ENCODE results near the gene RPL27.
"Not testable (repeated sequence)": the region's sequence is repeated elsewhere in the genome, so short reads cannot be mapped to it uniquely, and the experiment has no call there.

The RPL27 gene

DNA sequence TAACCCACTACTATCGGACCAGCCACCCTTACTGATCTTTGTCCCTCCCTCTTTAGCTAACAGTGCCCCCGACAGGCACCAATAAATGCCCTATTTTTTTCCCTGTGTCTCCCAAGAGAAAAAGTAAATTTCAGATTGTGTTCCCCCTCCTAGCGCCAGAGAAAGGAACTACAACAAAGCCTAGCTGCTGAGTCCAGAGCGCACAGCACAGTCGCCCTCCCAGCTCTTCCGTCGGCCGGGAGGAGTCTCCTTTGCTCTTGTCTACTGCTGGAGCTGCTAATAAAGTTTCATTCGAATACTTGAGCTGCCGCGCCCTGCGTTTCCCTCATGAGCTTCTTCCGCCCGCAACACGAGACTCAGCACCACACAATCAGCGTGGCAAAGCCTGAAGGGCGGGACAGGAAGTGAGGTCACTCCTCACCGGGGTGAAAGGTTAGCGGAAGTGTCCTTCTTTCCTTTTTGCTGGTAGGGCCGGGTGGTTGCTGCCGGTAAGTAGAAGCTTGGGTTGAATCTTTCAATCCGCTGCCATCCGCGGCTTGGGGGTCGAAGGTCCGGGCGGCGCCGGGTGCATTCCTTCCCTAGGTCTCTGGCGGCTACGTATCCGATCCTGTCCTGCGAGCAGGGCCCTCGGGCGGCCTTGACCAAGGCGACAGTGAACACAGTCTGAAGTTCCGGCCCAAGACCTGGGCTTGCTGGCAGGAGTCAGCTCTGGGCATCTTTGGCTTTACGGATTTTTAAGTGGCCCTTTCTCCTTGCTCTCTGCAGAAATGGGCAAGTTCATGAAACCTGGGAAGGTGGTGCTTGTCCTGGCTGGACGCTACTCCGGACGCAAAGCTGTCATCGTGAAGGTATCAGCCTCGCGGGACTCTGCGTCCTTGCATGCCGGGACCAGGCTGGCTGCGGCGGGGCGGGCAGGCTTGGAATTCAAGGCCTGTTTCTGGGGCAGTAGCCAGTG is at the start of gene RPL27:
Gene RPL27 (plus strand): TSS at position 436 of the 955 bp plus-strand sequence. CDS start 332 bp downstream, at position 768.
- DNase-seq (ENCODE audit: low spot score): peak; percentile 96

DNA sequence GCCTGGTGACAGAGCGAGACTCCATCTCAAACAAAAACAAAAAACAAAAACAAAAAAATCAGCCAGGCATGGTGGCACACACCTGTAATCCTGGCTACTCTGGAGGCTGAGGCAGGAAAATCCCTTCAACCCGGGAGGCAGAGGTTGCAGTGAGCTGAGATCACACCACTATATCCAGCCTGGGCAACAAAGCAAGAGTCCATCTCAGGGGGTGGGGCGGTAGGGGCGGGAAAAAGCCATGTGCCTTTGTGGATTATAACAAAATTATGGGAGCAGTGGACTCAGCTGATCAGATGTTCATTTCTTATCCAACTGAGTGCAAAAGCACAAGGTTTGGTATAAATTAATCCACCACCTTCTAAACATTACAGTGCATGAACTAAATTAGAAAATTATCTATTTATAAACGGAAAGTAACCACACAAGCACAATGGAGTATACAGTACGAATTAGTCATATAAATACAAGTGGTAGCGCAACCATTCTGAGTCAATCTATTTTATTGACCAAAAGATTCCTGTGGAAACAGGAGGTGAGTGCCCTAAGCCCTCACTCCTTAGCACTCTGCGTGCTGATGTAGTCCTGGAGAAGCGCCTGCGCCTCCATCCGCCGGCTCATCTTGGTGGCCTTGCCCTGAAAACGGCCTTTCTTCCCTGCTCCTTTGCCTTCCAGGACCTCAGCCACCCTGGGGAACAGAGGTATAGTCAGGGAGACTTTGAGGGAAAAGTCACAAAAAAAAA is 48.0 kb upstream of the RPL27 start:
- no peak for DNase-seq (ENCODE audit: low spot score)

DNA sequence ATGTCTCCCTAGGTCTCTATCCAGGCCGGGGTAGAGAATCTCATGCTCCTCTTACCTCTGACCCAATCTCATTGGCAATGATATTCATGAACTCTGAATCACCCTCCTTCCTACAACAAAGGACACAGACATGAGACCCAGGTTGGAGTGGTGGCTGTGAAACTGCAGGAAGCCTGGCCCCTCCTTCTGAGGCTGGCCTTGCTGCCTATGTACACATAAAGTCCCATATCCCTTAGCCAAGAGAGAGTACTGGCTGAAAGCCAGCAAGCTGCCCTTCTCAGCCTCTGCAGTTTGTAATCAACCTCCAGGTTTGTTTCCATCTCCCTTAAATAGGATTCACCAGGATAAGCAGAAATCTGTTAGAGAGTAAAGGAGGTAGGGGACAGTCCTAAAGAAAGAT is 44.5 kb upstream of the RPL27 start:
- DNase-seq (ENCODE audit: low spot score): no peak

DNA sequence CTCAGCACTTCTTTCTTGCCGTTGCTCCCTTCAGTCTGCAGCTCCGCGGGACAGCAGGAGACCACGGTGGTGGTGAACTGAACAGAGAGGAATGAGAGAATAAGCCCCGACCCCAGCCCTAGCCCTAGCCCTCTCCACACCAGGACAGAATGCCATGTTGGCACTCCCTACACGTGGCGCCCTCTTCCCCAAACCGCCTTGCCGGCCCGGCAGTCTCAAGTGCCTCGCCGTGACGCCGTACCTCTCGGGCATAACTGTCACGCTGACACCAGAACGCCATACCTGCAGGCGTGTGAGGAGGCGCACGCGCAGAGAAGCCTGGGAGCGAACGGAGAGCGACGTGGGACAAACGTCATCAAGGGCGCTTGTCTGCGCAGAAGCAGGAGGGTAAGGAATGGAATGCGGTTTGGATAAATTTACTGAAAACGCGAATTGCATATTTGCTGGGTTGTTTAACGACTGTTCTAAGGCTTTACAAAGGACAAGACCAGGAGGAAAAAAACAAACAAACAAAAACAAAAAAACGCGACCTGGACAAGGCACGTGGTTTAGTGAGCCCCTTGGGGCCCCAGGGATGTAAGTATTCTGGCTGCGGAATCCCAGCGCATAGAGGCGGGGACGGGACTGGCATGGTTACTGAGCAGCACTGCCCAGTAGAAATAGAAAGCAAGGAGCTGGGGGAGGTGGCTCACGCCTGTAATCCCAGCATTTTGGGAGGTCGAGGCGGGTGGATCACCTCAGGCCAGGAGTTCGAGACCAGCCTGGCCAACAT is 33.9 kb upstream of the RPL27 start, which contains the start of gene AARSD1:
Gene AARSD1 (minus strand): TSS at position 294 of the 772 bp plus-strand sequence. CDS start 14 bp downstream, at position 280.
- DNase-seq (ENCODE audit: low spot score): peak; percentile 96

DNA sequence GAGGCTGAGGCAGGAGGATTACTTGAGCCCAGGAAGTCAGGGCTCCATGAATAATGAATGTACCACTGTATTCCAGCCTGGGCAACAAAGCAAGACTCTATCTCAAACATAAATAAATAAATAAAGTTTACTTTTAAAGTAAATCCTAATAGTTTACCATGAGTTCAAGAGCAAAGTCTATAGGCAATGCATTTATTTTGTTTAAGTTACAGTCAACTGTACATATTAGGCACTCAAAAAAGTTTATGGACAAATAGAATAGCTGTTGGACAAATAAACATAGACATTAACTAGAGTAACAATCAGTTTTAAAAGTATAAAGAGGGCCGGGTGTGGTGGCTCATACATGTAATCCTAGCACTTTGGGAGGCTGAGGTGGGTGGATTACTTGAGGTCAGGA is 30.3 kb upstream of the RPL27 start:
- no peak for DNase-seq (ENCODE audit: low spot score)

DNA sequence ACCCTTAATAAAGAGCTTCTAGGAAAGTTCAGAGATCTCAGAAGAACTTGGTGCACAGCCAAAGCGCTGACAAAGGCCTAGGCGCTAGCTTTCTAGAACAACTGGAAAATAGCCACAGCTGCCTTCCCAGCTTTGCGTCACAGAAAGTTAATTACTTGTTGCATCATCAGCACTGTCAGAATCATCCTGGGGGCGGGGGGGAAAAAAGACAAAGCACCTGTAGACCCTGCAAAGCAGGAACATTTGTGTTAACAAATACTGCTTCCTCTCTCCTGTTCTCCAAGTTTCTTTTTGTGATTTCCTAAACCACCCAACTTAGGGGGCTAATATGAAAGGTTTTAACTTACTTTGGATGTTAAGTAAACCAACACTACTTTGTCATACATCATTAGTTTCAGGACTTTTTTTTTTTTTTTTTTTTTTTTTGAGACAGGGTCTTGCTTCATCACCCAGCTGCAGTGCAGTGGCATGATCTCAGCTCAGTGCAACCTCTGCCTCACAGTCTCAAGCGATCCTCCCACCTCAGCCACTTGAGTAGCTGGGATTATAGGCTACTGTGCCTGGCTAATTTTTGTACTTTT is 29.1 kb upstream of the RPL27 start:
- no peak for DNase-seq (ENCODE audit: low spot score)

DNA sequence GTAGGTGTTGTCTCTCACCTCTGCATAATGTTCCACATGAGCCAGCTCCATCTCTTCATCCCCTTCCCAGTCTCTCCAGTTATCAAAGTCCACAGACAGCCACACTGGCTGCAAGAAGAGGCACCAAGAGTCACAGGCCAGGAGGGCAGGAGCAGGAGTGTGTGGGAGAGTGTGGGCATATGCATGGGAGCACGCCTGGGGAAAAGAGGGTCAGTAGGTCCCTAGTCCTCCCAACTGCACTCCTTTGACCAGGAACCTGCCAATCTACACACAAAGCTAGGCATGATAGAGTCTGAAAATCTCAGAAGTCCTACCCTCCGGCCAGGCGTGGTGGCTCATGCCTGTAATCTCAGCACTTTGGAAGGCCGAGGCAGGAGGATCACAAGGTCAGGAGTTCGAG is 26.6 kb upstream of the RPL27 start:
- DNase-seq (ENCODE audit: low spot score): no peak

DNA sequence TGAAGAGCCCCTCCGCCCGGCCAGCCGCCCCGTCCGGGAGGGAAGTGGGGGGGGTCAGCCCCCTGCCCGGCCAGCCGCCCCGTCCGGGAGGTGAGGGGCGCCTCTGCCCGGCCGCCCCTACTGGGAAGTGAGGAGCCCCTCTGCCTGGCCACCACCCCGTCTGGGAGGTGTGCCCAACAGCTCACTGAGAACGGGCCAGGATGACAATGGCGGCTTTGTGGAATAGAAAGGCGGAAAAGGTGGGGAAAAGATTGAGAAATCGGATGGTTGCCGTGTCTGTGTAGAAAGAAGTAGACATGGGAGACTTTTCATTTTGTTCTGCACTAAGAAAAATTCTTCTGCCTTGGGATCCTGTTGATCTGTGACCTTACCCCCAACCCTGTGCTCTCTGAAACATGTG is 24.9 kb upstream of the RPL27 start:
- DNase-seq (ENCODE audit: low spot score): not testable (repeated sequence)

DNA sequence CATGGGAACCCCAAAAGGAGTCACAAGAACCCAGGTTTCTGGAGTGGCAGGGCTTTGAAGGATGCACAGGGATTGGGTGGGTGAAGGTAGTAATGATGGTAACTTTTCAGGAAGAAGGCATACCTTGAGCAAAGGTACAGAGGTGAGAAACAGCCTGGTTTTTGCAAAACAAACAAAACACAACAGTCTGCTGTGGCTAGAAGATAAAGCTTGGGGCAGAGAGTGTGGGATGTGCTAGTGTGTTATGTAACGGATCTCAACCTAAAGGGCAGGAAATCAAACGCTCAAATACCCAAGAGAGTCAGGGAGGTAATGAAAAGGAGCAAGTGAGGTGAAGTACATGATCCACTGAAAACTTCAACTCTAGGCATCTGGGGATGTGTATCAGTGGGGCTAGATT is 23.0 kb upstream of the RPL27 start:
- no peak for DNase-seq (ENCODE audit: low spot score)

DNA sequence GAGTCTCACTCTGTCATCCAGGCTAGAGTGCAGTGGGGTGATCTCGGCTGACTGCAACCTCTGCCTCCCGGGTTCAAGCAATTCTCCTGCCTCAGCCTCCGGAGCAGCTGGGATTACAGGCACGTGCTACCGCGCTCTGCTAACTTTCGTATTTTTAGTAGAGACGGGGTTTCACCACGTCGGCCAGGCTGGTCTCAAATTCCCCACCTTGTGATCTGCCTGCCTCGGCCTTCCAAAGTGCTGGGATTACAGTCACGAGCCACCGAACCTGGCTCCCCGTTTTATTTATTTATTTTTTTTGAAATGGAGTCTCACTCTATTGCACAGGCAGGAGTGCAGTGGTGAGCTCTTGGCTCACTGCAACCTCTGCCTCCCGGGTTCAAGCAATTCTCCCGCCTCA is 22.5 kb upstream of the RPL27 start:
- DNase-seq (ENCODE audit: low spot score): not testable (repeated sequence)

DNA sequence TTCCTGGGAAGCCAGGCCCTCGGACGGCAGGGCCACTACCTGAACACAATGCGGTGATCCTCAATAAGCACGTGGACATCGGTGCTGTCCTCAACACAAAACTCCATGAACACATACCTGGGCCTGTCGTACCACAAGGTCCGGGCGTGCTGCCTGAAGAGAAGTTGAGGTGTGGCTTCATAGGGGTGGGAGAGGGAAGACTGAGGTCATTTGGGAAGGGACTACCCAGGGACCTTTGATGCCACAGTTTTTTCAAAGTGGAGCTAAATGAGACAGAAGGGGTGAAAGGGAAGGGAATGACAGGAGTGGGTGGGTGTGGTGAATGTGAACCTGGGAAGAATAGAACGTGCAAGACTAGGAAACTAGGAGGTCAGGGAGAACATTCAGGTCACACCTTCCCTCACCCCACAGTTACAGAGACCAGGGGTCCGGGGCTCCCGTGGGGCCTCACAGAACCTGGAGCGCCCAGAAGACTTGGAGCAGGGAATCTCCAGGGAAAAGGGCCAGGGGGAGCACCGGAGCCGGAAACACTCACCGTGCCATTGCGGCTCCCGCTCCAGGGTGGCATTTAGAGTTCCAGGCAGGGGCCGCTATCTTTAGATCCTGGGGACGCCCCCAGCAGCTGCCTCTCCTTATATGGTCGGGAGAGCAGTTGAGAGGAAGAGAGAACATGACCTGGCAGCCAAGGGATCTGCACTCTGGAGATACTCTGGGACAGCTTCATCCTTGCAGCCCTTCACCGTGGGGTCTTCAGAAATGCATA is 18.5 kb upstream of the RPL27 start, which contains the start of gene PTGES3L:
Gene PTGES3L (minus strand): TSS at position 570 of the 763 bp plus-strand sequence. CDS start 27 bp downstream, at position 543.
- DNase-seq (ENCODE audit: low spot score): peak; percentile 56

DNA sequence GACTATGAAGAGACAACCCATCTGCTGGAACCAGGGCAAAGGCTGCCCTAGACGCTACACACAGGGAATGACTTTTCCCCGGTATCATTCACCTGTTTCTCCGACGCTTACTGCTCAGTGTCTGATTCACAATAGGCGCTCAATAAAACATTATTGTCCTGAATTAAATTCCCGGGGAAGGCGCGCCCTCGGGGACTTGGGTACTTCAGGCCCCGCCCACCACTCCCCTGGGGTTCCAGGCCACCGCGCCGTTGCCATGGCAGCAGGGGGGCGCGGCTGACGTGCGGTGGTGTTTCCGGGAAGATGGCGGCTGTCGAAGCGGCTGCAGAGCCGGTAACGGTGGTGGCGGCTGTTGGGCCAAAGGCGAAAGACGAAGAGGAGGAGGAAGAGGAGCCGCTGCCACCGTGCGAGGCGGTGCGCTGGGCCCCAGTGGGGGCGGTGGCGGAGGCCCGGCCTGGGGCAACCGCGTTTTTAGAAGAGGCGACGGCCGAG is 17.9 kb upstream of the RPL27 start, which contains the start of gene RUNDC1:
Gene RUNDC1 (plus strand): TSS at position 292 of the 492 bp plus-strand sequence. CDS start 12 bp downstream, at position 304.
- peak; percentile 97 for DNase-seq (ENCODE audit: low spot score)

DNA sequence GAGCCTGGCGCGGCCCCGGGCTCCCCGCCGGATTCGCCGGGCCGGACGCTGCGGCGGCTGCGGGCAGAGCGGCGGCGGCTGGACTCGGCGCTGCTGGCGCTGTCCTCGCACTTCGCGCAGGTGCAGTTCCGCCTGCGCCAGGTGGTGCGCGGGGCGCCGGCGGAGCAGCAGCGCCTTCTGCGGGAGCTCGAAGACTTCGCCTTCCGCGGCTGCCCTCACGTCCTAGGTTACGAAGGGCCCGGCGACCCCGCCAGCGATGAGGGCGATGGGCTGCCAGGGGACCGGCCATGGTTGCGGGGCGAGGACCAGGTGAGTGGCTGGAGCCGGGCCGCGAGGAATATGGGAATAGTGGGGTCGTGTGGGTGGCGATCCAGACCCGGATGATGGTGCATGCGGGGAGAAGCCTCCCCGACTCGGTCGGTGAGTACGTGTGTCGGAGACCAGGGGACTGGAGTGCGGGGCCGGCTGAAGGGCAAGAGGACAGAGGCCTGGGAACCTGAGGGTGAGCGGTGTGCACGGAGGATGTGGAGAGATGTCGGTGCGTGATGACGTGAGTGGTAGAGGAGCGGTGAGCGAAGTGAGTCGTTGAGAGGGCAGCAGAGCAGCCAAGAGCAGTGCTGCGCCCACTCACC is 17.3 kb upstream of the RPL27 start:
- DNase-seq (ENCODE audit: low spot score): peak; percentile 62

DNA sequence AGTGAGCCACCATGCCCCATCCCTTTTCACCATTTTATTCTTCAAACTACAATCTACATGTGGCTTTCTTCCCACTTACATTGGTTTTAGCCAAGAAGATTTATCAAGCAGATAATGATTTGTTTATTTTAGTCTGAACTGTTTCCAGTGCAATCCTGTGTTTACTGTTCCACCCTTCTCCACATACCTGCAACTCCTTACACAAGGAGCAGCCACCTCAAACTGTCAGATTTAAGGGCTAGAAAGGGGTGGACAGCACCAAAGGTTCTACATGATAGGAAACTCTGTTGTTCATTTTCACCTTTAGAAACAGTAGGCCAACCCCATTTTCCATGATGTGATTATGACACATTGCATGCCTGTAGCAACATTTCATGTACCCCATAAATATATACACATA is 16.0 kb upstream of the RPL27 start:
- DNase-seq (ENCODE audit: low spot score): no peak

DNA sequence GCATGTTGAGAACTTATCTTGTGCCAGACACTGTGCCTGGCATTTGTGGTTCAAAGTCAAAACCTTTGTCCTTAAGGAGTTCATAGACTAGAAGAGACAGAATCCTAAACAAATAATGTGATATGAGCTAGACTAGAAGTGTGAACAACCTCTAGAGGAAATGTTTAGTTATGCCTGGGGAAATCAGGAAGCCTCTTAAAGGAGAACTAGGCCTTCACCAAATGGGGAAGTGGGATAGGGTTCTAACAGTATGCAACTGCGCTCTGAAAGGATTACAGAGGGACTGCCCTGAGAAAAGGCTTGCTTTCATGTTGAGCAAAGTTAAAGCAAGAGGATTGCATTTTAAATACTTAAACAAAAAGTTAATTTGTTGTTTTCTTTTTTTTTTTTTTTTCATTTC is 13.0 kb upstream of the RPL27 start:
- DNase-seq (ENCODE audit: low spot score): no peak

DNA sequence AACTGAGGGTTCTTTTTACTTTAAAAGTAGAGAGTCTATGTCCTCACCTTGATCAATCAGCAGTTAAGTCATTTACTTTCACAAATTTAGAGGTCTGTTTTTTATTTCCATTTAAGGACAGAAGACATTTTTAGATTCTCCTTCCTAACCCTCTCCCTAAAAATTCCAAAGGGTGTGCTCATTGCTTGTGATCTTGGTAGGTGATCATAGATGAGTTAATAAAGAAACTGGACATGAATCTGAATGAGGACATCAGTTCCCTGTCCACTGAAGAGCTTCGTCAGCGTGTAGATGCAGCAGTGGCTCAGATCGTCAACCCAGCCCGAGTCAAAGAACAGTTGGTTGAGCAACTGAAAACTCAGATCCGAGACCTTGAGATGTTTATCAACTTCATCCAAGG is 9.1 kb upstream of the RPL27 start:
- no peak for DNase-seq (ENCODE audit: low spot score)

DNA sequence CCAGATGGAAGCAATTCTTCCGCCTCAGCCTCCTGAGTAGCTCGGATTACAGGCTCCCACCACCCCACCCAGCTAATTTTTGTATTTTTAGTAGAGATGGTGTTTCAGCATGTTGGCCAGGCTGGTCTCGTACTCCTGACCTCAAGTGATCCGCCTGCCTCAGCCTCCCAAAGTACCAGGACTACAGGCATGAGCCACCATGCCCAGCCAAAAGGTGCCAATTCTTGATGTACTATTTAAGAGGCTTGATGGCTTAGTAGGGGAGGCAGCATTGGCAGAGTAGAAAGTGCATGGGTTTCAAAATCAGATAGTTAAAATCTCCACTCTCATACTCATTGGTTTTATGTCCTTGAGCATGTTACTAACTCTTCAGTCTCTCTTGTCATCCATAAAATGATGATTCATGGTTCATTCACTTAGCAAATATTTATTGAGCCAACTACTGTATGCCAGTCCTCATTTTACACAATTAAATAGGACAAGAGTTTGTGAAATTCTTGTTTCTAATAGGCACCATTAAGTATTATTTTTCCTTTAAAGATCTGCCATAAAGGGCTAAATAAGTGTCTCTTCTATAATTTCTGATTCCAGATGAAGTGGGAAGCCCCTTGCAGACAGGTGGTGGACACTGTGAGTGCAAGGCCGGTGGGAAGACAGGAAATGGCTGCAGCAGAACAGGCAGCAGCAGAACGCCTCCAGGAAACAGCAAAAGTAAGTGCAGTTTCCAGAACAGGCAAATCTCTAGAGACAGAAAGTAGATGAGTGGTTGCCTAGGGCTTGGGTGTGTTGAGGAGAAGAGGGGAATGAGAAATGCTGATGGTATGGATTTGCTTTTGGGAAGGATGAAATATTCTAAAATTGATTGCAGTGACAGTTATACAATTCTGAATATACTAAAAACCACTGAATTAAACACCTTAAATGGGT is 8.2 kb upstream of the RPL27 start:
- DNase-seq (ENCODE audit: low spot score): peak; percentile 29

DNA sequence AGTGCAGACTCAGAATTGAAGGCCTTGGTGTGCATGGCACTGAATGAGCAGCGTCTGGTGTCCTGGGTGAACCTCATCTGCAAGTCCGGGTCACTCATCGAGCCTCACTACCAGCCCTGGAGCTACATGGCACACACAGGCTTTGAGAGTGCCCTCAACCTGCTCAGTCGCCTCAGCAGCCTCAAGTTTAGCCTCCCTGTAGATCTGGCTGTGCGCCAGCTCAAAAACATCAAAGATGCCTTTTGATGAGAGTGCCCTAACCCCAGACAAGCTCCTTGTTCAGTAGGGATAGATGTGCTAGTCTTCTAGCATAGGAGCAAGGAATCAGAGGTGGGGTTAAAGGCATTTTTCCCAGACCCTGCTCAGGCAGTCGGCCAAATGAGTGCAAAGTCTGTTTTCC is 6.7 kb upstream of the RPL27 start:
- DNase-seq (ENCODE audit: low spot score): no peak

DNA sequence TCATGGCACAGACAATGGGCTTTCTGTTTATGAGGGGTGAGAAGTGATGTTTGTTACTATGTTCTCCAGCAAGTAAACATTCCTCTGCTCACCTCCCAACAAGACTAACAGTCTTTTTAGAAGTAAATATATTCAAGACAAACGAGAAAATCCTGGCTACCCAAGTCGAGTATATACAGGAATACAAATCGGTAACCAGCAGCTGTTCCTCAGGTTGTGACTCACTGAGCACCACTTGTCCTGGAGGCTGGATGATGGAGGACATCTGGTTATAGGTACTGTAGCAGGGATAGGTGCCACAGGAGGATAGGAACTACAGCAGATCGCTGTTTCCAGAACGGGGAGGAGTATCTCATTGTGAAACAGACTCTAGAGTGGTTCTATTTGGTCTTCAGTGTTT is 5.3 kb upstream of the RPL27 start:
- no peak for DNase-seq (ENCODE audit: low spot score)

Data from AG20443 (cell line).